Measurements from ENCODE around the gene SPTLC1.
A peak's percentile ranks its signal among the peaks of the same experiment; 100 is the strongest.
"Not testable (repeated sequence)": the region's sequence is repeated elsewhere in the genome, so short reads cannot be mapped to it uniquely, and the experiment has no call there.

SPTLC1 gene

GRCh38 chr9:92035146-92035545 is 80.1 kb downstream of the SPTLC1 start:
- TF ChIP-seq, protein P1, sequence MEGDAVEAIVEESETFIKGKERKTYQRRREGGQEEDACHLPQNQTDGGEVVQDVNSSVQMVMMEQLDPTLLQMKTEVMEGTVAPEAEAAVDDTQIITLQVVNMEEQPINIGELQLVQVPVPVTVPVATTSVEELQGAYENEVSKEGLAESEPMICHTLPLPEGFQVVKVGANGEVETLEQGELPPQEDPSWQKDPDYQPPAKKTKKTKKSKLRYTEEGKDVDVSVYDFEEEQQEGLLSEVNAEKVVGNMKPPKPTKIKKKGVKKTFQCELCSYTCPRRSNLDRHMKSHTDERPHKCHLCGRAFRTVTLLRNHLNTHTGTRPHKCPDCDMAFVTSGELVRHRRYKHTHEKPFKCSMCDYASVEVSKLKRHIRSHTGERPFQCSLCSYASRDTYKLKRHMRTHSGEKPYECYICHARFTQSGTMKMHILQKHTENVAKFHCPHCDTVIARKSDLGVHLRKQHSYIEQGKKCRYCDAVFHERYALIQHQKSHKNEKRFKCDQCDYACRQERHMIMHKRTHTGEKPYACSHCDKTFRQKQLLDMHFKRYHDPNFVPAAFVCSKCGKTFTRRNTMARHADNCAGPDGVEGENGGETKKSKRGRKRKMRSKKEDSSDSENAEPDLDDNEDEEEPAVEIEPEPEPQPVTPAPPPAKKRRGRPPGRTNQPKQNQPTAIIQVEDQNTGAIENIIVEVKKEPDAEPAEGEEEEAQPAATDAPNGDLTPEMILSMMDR (IDR thresholded peaks at IDR 0.05; ENCODE audit: extremely low read depth, missing control alignments) = no peak
- no peak for DNase-seq (ENCODE audit: low spot score)

- no peak for DNase-seq (ENCODE audit: low spot score)
- TF ChIP-seq, protein P1 (IDR thresholded peaks at IDR 0.05; ENCODE audit: extremely low read depth, missing control alignments) = no peak
Observed at GRCh38 chr9:92033991-92034390, 81.2 kb downstream of the SPTLC1 start.

DNA sequence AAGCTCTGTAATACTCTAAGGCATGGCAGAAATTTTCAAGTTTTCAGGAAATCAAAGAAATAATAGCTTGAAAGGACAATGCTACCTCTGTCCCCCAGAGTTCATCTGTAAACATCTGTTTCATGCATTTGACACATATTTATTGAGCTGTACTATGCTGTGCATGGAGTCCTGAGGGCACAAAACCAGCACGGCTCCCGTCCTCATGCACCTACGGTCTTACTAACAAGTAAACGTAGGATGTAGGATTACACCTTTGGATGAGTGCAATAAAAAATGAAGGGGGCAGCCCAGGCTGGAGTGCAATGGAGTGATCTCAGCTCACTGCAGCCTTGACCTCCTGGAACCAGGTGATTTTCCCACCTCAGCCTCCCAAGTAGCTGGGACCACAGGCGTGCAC is 81.9 kb downstream of the SPTLC1 start:
- DNase-seq (ENCODE audit: low spot score) = no peak
- TF ChIP-seq, protein P1 (IDR thresholded peaks at IDR 0.05; ENCODE audit: extremely low read depth, missing control alignments) = no peak

DNA sequence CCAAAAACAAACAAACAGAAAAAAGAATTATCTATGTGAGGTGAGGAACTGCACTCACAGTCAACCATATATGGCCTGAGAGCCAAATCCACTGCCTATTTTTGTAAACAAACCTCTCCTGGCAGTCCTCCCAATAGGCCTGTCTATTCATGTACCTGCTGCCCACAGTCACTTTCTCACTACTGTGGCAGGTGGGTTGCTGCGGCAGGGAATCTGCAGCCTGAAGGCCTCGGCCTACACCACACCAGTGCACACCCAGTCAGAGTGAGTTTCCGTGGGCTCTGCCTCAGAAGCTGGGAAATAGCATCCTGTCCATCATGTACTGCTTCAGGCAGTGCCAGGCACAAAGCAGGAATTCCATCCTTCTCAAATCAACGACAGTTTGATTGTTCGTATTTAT is 82.3 kb downstream of the SPTLC1 start:
- TF ChIP-seq, protein P1 (IDR thresholded peaks at IDR 0.05; ENCODE audit: extremely low read depth, missing control alignments) = no peak

GRCh38 chr9:92030367-92030766 is 84.8 kb downstream of the SPTLC1 start:
- DNase-seq (ENCODE audit: low spot score) = peak; percentile 31
- TF ChIP-seq, protein P1 (IDR thresholded peaks at IDR 0.05; ENCODE audit: extremely low read depth, missing control alignments) = no peak

More for the DNA sequence above, 82.3 kb downstream of the SPTLC1 start:
- DNase-seq (ENCODE audit: low spot score) = no peak

GRCh38 chr9:92029553-92029952 is 85.7 kb downstream of the SPTLC1 start:
- DNase-seq (ENCODE audit: low spot score) = no peak
- TF ChIP-seq, protein P1 (IDR thresholded peaks at IDR 0.05; ENCODE audit: extremely low read depth, missing control alignments) = no peak

DNA sequence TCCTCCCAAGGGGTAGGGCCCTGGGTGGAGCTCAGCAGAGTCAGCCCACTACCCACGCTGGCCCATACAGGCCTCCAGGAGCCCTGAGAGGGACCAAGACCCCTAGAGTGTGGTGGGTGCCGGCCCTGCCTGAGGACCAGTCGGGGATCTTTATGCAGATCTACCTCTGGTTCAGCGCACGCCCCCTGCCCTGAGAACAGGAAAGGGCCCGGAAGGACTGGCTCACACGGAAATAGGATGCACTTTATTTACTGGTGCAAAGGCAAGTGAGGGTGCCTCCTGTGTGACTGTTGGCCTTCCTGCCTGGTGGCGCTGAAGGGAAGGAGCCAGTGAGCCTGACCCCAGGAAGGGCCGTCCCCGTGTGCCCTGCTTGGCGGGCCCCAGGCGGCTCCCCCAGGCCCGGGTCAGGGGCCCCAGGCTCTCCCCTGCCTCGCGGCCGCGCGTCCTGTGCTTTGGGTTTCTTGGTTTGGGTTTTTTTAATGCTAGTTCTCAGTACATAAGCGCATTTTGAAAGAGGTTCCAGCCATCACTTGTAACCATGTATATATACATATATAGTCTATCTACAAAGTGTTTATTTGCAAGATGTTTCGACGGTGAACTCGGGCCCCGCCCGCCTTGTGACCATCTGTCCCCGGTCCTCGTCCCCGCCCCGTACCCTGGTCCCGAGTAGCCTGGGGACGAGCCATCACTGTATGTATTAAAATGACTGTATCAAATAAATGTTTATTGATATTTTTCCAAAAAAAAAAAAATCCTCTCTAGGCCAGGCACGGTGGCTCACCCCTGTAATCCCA is 88.8 kb downstream of the SPTLC1 start:
- TF ChIP-seq, protein P1 (IDR thresholded peaks at IDR 0.05; ENCODE audit: extremely low read depth, missing control alignments) = no peak
- no peak for DNase-seq (ENCODE audit: low spot score)

DNA sequence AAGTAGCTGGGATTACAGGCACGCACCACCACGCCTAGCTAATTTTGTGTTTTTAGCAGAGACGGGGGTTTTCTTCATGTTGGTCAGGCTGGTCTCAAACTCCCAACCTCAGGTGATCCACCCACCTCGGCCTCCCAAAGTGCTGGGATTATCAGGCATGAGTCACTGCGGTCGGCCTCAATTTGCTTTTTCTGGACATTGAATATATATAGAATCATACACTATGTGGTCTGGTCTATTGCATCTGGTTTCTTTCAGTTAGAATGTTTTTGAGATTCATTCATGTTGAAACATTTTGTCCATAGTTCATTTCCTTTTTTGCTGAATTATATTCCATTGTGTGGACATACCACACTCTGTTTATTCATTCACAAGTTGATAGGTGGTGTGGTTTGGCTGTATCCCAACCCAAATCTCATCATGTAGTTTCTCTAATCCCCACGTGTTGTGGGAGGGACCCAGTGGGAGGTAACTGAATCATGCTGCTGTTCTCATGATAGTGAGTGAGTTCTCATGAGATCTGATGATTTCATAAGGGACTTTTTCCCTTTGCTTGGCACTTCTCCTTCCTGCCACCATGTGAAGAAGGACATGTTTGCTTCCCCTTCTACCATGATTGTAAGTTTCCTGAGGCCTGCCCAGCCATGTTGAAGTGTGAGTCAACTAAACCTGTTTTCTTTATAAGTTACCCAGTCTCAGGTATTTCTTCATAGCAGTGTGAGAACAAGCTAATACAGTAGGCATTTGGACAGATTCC is 93.2 kb downstream of the SPTLC1 start:
- DNase-seq (ENCODE audit: low spot score) = not testable (repeated sequence)

Measured in GM20000 (cell line).